Liver (tissue), 3 donors: Measurements from ENCODE around the gene ZNF358.

Source experiments
- CTCF ChIP-seq: fragments of 150-350 bp; IDR thresholded peaks from 2 replicates; pipeline ENCODE4 v1.5.1; 2017; ENCODE audit warnings: improper control_type of control experiment, low read depth, low read length; ENCODE audit not compliant: missing input control
- SP1 ChIP-seq: IDR thresholded peaks from 2 replicates; pipeline ENCODE4 v1.6.1; 2018; ENCODE audit warnings: antibody characterized with exemption, mild to moderate bottlenecking
- donor health status: healthy.
- donor health status: healthy.

GRCh38 chr19:7512400-7512851 is 3.5 kb upstream of the ZNF358 start:
- TF ChIP-seq CTCF = no peak
- no peak for TF ChIP-seq SP1
